OCI-LY1 (cell line): ENCODE measurements around the gene IL31RA.

Experiments
- H2AFZ ChIP-seq: fragments of 200-600 bp; sonication (generic), shearing (Covaris generic); 2 replicates; pipeline ENCODE4 v1.6.0; 2014; ENCODE audit warnings: antibody characterized with exemption, mild to moderate bottlenecking, low read length
- H3F3A ChIP-seq: fragments of 200-600 bp; sonication (generic), shearing (Covaris generic); 2 replicates; pipeline ENCODE4 v1.6.0; 2014; ENCODE audit warnings: mild to moderate bottlenecking, antibody characterized with exemption, low read length, moderate library complexity; ENCODE audit not compliant: insufficient read depth
- H3K27ac ChIP-seq: fragments of 200-600 bp; sonication (generic); 2 replicates; pipeline ENCODE4 v1.5.1; 2014; ENCODE audit warnings: low read length, mixed run types, mild to moderate bottlenecking, low read depth; ENCODE audit not compliant: poor library complexity, severe bottlenecking
- H3K27me3 ChIP-seq: fragments of 200-600 bp; sonication (generic); 2 replicates; pipeline ENCODE4 v1.6.0; 2014; ENCODE audit warnings: antibody characterized with exemption, mild to moderate bottlenecking, low read length, moderate library complexity; ENCODE audit not compliant: insufficient read depth
- H3K36me3 ChIP-seq: fragments of 200-600 bp; sonication (generic); 2 replicates; pipeline ENCODE4 v1.6.1; 2014; ENCODE audit warnings: mild to moderate bottlenecking, antibody characterized with exemption, low read length, moderate library complexity, mixed read lengths; ENCODE audit not compliant: insufficient read depth
- H3K4me1 ChIP-seq: fragments of 200-600 bp; sonication (generic); 2 replicates; pipeline ENCODE4 v1.5.1; 2014; ENCODE audit warnings: mild to moderate bottlenecking, low read length, moderate library complexity; ENCODE audit not compliant: insufficient read depth, severe bottlenecking
- H3K4me2 ChIP-seq: fragments of 200-600 bp; sonication (generic), shearing (Covaris generic); 2 replicates; pipeline ENCODE4 v1.6.1; 2014; ENCODE audit warnings: low read length
- H3K4me3 ChIP-seq: fragments of 200-600 bp; sonication (generic); 2 replicates; pipeline ENCODE4 v1.5.1; 2014; ENCODE audit warnings: low read length, low read depth, mild to moderate bottlenecking, mixed read lengths; ENCODE audit not compliant: poor library complexity, severe bottlenecking
- H3K79me2 ChIP-seq: fragments of 200-600 bp; shearing (Covaris generic); 2 replicates; pipeline ENCODE4 v1.6.1; 2016; ENCODE audit warnings: mixed run types, low read length, mixed read lengths; ENCODE audit not compliant: insufficient read depth
- H3K9ac ChIP-seq: fragments of 200-600 bp; sonication (generic), shearing (Covaris generic); 2 replicates; pipeline ENCODE4 v1.6.1; 2014; ENCODE audit warnings: mild to moderate bottlenecking, low read length, mixed read lengths
- H3K9me2 ChIP-seq: fragments of 200-600 bp; sonication (generic), shearing (Covaris generic); 2 replicates; pipeline ENCODE4 v1.6.1; 2014; ENCODE audit warnings: low read depth, mild to moderate bottlenecking, low read length, mixed read lengths
- H3K9me3 ChIP-seq: fragments of 200-600 bp; shearing (Covaris generic); 2 replicates; pipeline ENCODE4 v1.6.1; 2014; ENCODE audit warnings: low read length, mixed read lengths
- H4K20me1 ChIP-seq: fragments of 200-600 bp; sonication (generic), shearing (Covaris generic); 2 replicates; pipeline ENCODE4 v1.6.0; 2016; ENCODE audit warnings: mild to moderate bottlenecking, low read length; ENCODE audit not compliant: insufficient read depth
- CTCF ChIP-seq: fragments of 200-600 bp; sonication (generic), shearing (Covaris generic); IDR thresholded peaks from 2 replicates; pipeline ENCODE4 v1.5.1; 2017; ENCODE audit warnings: mild to moderate bottlenecking, antibody characterized with exemption, low read length, moderate library complexity, mixed read lengths
- EZH2 ChIP-seq: fragments of 200-600 bp; sonication (generic), shearing (Covaris generic); IDR thresholded peaks from 2 replicates; pipeline ENCODE4 v1.8.0; 2017; ENCODE audit warnings: borderline replicate concordance, mixed run types, mild to moderate bottlenecking, antibody characterized with exemption, low read length, moderate library complexity, mixed read lengths

Gene IL31RA

DNA sequence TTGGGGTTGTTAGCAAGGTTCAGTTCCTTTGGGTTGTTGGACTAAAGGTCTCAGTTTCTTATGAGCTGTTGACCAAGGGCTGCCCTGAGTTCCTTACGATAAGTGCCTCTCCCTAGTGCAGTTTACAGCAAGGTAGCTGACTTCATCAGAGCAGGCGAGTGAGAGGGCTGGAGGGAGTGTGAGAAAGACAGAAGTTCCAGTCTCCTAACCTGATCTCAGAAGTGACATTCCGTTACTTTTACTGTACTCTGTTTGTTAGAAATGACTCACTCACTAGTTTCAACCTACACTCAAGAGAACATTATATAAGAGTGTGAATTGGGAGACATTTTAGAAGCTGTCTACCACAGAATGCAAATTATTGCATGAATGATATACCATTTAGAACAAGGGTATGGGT is 21.2 kb upstream of the IL31RA start:
- Histone ChIP-seq H3K9me3 (no peaks in the 10 kb centered on the region), H2AFZ (no peak overlapping the region), H3K79me2 (no peaks in the 10 kb centered on the region), H3K27ac (no peak overlapping the region), H3F3A (no peaks in the 10 kb centered on the region), H4K20me1 (no peaks in the 10 kb centered on the region), H3K4me3 (no peak overlapping the region), H3K9ac (no peak overlapping the region), H3K36me3 (no peaks in the 10 kb centered on the region), H3K9me2 (no peaks in the 10 kb centered on the region), H3K4me1 (no peaks in the 10 kb centered on the region), H3K4me2 (no peak overlapping the region), H3K27me3 (no peaks in the 10 kb centered on the region)
- TF ChIP-seq CTCF = no peak
- no peak for TF ChIP-seq EZH2

DNA sequence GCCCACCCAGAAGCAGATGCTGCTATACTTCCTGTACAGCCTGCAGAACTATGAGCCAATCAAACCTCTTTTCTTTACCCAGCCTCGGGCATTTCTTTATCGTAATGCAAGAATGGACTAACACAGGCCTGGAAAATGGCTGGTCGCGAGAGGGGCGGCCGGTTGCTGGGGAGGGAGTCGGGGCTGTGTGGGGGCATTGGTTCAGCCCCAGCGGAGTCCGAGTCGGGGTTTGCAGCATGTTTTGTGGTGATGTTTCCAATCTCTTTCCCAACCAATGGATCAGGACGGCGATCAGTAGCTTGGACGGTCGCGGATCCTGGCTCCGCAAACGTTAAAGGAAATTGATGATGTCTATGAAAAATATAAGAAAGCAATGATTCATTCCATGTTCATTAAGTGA is 18.7 kb upstream of the IL31RA start:
- TF ChIP-seq CTCF (no peak), EZH2 (no peak)
- Histone ChIP-seq H3K4me2 (no peak overlapping the region), H3K9me2 (no peaks in the 10 kb centered on the region), H3K36me3 (no peaks in the 10 kb centered on the region), H4K20me1 (no peaks in the 10 kb centered on the region), H3K9me3 (no peaks in the 10 kb centered on the region), H3K27ac (no peak overlapping the region), H3K79me2 (no peaks in the 10 kb centered on the region), H3K27me3 (no peaks in the 10 kb centered on the region), H3F3A (no peaks in the 10 kb centered on the region), H3K4me3 (no peak overlapping the region), H2AFZ (no peak overlapping the region), H3K4me1 (no peaks in the 10 kb centered on the region), H3K9ac (no peak overlapping the region)

DNA sequence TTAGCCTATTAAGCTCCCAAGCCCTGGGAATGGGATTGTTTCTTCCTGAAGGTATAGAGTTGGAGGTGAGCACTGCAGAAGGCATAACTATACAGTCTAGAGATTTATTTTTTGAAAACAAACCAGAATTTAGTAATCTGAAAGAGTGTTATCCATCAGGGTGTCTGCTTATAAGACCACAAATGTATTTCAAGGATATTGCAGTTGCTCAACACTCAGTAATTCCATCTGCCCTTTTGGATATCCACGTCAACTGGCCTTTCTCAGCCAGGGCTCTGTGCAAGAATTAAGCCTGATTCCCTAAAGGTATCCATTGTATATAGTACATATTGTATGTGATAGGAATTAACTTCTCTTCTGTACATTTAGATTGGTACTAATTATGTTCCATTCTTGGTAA is 15.0 kb upstream of the IL31RA start:
- Histone ChIP-seq H3K9me3 (no peaks in the 10 kb centered on the region), H3K36me3 (no peaks in the 10 kb centered on the region), H3K27ac (no peak overlapping the region), H3K4me2 (no peak overlapping the region), H3F3A (no peaks in the 10 kb centered on the region), H4K20me1 (no peaks in the 10 kb centered on the region), H3K9ac (no peak overlapping the region), H2AFZ (no peak overlapping the region), H3K27me3 (no peaks in the 10 kb centered on the region), H3K4me1 (no peaks in the 10 kb centered on the region), H3K79me2 (no peaks in the 10 kb centered on the region), H3K4me3 (no peak overlapping the region), H3K9me2 (no peaks in the 10 kb centered on the region)
- TF ChIP-seq EZH2 (no peak), CTCF (no peak)
